Lung (tissue), 12 donors: ENCODE results near the gene EIF5A2. TPM values are rescaled to one million over a fixed set of nuclear protein-coding genes. Genes with fewer than 3 reads are reported as not detected.

Experiments
- ATAC-seq: fragments of 200-7000 bp; cut with Tn5 transposase; one replicate; pipeline ENCODE4 v1.9.1; 2020; ENCODE audit warnings: moderate number of reproducible peaks; ENCODE audit not compliant: insufficient read depth, low FRiP score
- DNase-seq, 3 donors: peaks; one replicate each; pipeline ENCODE4 v3.0.0-alpha.2; 2013 to 2017
- H3K27ac ChIP-seq, 2 donors: one replicate each; pipeline ENCODE4 v1.5.1; 2013; ENCODE audit warnings: mild to moderate bottlenecking in 2 of 2, moderate library complexity in 2 of 2, control low read depth in 1 of 2, inconsistent platforms in 1 of 2, low read depth in 1 of 2, low read length in 1 of 2
- H3K27me3 ChIP-seq, 3 donors: one replicate each; pipeline ENCODE4 v1.5.1; 2013; ENCODE audit warnings: low read length in 2 of 3; ENCODE audit not compliant: control insufficient read depth in 3 of 3, insufficient read depth in 3 of 3
- H3K36me3 ChIP-seq, 4 donors: one replicate each; pipeline ENCODE4 v1.5.1; 2013; ENCODE audit warnings: low read length in 4 of 4, mild to moderate bottlenecking in 1 of 4, moderate library complexity in 1 of 4; ENCODE audit not compliant: control insufficient read depth in 4 of 4, insufficient read depth in 4 of 4
- H3K4me1 ChIP-seq, 5 donors: one replicate each; pipeline ENCODE4 v1.5.1; 2013; ENCODE audit warnings: low read length in 5 of 5, mild to moderate bottlenecking in 2 of 5, moderate library complexity in 1 of 5; ENCODE audit not compliant: control insufficient read depth in 5 of 5, insufficient read depth in 5 of 5
- H3K4me3 ChIP-seq: one replicate; pipeline ENCODE4 v1.5.1; 2013; ENCODE audit warnings: mild to moderate bottlenecking, control low read depth, moderate library complexity
- H3K9ac ChIP-seq, 2 donors: one replicate each; pipeline ENCODE4 v1.5.1; 2013; ENCODE audit warnings: low read length in 2 of 2, control low read depth in 1 of 2; ENCODE audit not compliant: insufficient read depth in 1 of 2
- H3K9me3 ChIP-seq, 4 donors: one replicate each; pipeline ENCODE4 v1.5.1; 2013; ENCODE audit warnings: low read length in 3 of 4, mild to moderate bottlenecking in 1 of 4, moderate library complexity in 1 of 4; ENCODE audit not compliant: control insufficient read depth in 4 of 4, insufficient read depth in 3 of 4
- CTCF ChIP-seq: IDR thresholded peaks from 2 replicates; pipeline ENCODE4 v1.5.1; 2012; ENCODE audit warnings: mild to moderate bottlenecking; ENCODE audit errors: control extremely low read depth, extremely low read depth
- WGBS, 2 donors: extraction: QIAGEN DNeasy Blood & Tissue Kit; methylation state at CpG; one replicate each; pipeline ENCODE4 v1.1.7; 2013; 5-methylcytosine and 5-hydroxymethylcytosine counted together
- polyA plus RNA-seq, 2 donors: library from polyadenylated mRNA; stranded (reverse); fragments of 200-250 nt; gene quantifications; one replicate each; pipeline ENCODE4 v1.2.1, GENCODE V29; 2013
- total RNA-seq, 2 donors: library from RNA; depleted of rRNA in 1 of 2; stranded (reverse); fragments of >200 nt in 1 of 2; gene quantifications; one replicate each; pipeline ENCODE4 v1.2.1, GENCODE V29; 2014 to 2021
- donor health status: control.
- donor health status: control.
- donor health status: Bipolar disorder and iron deficiency.
- donor health status: healthy.
- donor health status: DM: yes; HTN: yes; CAD: no.

Gene EIF5A2
- total and polyA plus RNA-seq, 4 donors, result 1.4 to 4.6 (median 4.4) TPM

GRCh38 chr3:170909129-170909903 is 879 bp upstream of the EIF5A2 start:
- Histone ChIP-seq H3K4me1 (peaks cover 0 to 14% (median 4%) of the 10 kb centered on the region in 5 donors), H3K9me3 (peaks cover 0 to 10% (median 5%) of the 10 kb centered on the region in 4 donors), H3K27me3 (peaks cover 0 to 13% (median 0%) of the 10 kb centered on the region in 3 donors), H3K36me3 (no peaks in the 10 kb centered on the region), H3K4me3 (no peak overlapping the region), H3K27ac (peak overlapping the region in 1 of 2 donors; percentile 13), H3K9ac (no peak overlapping the region)
- no peak for ATAC-seq
- 78 to 84% methylated on average over 17 of the region's 17 CpGs for WGBS, 2 donors
- TF ChIP-seq CTCF, result no peak
- peak in 2 of 3 donors; percentile 11 to 19 for DNase-seq

GRCh38 chr3:170907637-170908234 is 701 bp downstream of the EIF5A2 start:
- TF ChIP-seq CTCF, result no peak
- Histone ChIP-seq H3K4me1 (peaks cover 0 to 14% (median 4%) of the 10 kb centered on the region in 5 donors), H3K4me3 (peak overlapping the region; percentile 65), H3K9ac (peak overlapping the region in 1 of 2 donors; percentile 73), H3K27ac (no peak overlapping the region), H3K27me3 (peaks cover 0 to 13% (median 0%) of the 10 kb centered on the region in 3 donors), H3K9me3 (peaks cover 0 to 10% (median 5%) of the 10 kb centered on the region in 4 donors), H3K36me3 (no peaks in the 10 kb centered on the region)
- no peak for ATAC-seq
- peak; percentile 23 to 53 (median 36) for DNase-seq
- WGBS, 2 donors, result 8 to 9% methylated on average over 30 to 33 of the region's 33 CpGs

GRCh38 chr3:170905862-170906261 is 2.6 kb downstream of the EIF5A2 start:
- no peaks in the 10 kb centered on the region for H3K36me3 ChIP-seq
- H3K4me1 ChIP-seq, result peaks cover 0 to 14% (median 4%) of the 10 kb centered on the region in 5 donors
- H3K9me3 ChIP-seq, result peaks cover 0 to 9% (median 2%) of the 10 kb centered on the region in 4 donors
- H3K27me3 ChIP-seq, result peaks cover 0 to 13% (median 0%) of the 10 kb centered on the region in 3 donors
- no peak for TF ChIP-seq CTCF
- H3K9ac ChIP-seq, result no peak overlapping the region
- ATAC-seq (no peak), DNase-seq (peak in 1 of 3 donors; percentile 15)
- WGBS, 2 donors, result 77 to 81% methylated on average over 2 of the region's 2 CpGs
- H3K27ac ChIP-seq, result no peak overlapping the region
- no peak overlapping the region for H3K4me3 ChIP-seq
